Stimulated activated naive CD8-positive, alpha-beta T cell treated with anti-CD3 and anti-CD28 coated beads, Interleukin-15, Interleukin-2, amounts not matched to agents 100 U/mL and 50 U/mL, for 24 hours (primary cell): ENCODE measurements around the gene GLCE.

ENCODE experiments used
- ATAC-seq: fragments of 150-1000 bp; cut with Tn5 transposase; one replicate; pipeline ENCODE4 v1.10.0; 2021
- DNase-seq: peaks from one replicate; pipeline ENCODE4 v3.0.0; 2021

GLCE gene

DNA sequence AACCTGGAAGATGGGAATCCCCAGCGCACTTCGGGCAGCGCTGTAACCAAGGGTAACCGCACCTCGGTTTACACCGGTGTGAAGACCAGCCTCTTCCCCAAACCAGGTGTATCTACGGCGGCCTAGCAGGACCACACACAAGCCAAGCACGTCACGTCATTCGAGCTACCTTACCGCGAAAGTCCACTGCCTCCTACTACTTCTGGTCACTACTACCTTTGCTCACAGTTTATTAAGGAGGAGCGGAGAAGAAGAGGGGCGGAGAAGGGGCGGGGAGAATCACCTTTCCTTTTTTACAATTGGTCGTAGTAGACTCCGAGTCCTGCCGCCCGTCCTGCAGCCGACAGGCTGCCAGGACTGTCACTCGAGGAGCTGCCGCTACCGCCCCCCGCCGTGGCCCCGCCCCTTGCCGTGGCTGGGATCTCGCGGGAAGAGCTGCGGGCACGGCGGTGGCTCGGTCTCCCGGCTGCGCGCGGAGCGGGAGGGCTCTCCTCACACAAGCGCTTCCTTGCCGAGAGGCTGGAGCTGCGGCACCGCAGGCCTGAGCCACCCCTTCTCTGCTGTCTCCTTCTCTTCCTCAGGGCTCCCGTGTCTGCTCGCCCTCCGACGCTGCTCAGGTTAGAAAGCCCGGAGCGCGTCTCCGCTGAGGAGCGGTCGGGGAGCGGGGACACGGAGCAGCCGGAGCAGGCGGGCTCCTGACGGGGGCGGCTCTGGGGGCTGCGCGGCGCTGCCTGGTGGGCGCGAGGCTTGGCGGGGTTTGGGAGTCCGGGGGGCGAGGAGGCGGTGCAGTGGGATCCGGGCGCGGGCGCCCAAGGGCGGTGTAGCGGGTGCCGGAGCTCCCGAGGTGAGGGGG, at the start of gene GLCE:
GLCE (plus strand) TSS at position 495 of the 853 bp plus-strand sequence. CDS start 95,172 bp downstream, outside the sequence.
- peak; percentile 98 for ATAC-seq
- peak; percentile 94 for DNase-seq

DNA sequence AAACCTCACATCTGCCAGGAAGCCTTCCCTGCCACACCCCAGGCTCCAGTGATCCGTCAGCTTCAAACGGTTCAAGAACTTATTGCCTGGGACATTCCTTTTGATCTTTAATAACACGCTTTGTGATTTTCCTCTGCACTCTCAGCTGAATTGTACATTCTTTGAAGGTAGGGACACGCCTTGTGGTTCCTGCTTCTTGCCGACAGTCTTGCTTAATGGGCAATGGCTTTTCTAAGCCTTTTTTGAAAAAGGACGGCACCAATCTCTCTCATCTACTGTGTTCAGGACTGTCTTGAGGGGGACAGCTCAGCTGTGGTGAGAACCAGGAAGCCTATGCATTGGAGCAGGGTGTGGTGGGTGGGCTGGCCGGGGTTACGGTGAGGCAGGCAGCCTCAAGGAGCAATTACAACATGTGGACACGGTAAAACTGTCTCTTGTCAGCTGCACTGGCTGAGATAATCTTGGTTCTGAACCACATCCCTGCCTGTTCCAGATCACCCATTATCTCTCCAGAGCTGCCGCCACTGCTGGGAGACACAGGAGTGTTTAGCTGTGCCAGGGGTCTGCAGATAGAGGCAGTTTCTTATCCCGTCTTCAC, 46.0 kb upstream of the GLCE start:
- DNase-seq (no peak), ATAC-seq (no peak)

GRCh38 chr15:69115031-69115430, 45.4 kb upstream of the GLCE start:
- DNase-seq: no peak
- ATAC-seq: no peak

GRCh38 chr15:69116391-69116790, 44.0 kb upstream of the GLCE start:
- DNase-seq (no peak), ATAC-seq (no peak)

DNA sequence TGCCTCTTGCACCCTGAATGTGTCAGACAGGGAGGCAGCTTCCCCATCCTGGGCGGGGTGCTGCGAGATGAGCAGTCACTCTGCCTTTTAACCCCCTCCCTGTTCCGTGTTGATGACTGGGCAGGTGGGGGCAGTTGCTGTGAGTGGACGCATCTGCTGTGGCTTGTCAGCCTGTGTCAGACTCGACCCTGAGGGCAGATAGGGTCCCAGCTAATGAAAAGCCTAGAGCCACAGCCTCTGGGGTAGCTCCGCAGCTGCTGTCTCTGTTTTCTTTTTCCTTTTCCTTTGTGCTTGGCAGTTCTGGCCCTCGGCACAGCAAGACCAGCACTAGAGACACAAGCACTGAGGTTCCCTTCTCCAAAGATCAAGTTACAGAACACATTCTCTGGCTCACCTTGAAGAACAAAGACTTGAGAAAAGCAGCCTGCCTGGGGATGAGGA, 43.0 kb upstream of the GLCE start:
- ATAC-seq (no peak), DNase-seq (no peak)

DNA sequence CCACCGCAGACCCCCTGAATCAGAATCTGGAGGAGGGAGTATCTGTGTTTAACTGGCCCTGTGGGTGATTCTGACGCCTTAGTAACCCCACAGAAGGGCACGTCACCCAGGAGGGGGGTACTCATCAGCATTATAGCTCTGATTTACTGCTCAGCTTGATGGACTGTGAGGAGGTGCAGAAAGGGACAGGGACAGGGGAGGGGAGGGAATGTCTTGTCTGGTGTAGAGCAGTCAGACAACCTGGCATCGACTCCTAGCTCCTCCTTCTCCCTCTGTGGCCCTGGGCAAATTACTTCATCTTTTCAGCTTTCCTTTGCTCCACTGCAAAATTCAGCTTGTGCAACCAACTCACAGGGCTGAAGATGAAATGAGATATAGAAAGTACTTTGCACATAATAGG, 42.3 kb upstream of the GLCE start:
- ATAC-seq (no peak), DNase-seq (no peak)

GRCh38 chr15:69119001-69119400, 41.4 kb upstream of the GLCE start:
- ATAC-seq: no peak

GRCh38 chr15:69119683-69120395, 40.6 kb upstream of the GLCE start:
- ATAC-seq (no peak), DNase-seq (no peak)

More at GRCh38 chr15:69119001-69119400, 41.4 kb upstream of the GLCE start:
- DNase-seq: no peak

DNA sequence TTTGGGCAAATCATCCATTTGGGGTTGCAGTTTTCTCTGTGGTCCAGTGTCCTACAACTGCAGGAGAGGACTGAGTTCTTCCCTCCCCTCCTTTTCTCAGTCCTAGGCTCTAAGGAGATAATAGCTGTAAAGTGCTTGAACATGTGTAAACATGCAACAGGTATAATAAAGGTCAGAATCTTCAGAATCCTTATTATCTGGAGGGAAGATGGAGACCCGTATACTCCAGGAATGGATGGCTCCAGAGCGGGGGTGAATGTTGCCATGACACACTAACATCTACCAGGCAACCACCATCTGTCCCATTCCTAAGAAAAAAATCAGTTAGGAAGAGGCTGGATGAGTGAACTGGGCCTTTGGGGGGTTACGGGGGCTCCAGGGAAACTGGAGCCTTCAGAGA, 39.7 kb upstream of the GLCE start:
- ATAC-seq (no peak), DNase-seq (no peak)

DNA sequence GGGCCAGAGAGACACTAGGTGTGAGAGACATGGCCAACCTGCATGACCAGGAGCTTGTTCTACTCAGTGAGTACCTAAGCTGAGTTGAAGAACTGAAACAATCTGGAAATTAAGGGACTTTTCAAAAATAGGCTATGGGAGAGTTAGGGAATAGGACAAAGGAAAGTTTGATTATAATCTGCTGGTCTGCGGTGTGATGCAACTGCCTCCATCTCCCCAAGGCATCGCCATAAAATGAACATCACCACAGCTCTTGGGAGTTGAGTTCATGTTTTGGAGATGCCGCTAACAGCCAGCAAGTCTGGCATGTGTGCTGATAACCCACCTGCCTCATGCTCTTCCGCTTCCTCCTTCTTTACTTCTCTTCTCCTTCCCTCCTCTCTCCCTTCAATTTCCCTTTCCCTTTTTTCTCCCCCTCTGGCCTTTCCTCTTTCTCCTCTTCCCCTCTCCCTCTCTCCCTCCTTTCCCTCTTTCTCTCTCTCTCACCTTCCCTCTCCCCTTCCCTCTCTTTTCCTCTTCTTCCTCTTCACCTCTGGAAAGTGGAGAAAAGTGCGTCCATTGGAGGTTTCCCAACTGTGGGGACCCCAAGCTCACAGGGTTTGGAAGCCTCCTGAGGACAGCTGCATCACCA, 39.1 kb upstream of the GLCE start:
- DNase-seq (no peak), ATAC-seq (no peak)

DNA sequence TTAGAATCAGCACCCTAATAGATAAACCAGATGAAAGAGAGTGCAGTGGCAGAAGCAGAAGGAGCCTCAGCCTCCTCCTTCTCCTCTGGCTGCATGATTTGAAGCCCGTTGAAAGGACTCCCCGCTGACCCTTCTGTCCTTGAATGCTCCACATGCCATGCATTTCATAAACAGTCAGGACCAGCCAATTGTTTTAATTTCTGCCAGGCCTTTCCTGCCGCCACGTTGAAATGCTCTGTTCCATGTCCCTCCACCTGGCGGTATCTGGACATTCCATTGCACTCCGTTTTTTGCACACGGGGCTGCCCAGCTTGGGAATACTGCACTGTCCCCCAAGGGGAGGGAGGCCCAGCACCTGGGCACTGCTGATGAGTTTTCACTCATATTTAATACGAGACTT, 35.2 kb upstream of the GLCE start:
- ATAC-seq (no peak), DNase-seq (no peak)

GRCh38 chr15:69126054-69126469, 34.4 kb upstream of the GLCE start:
- DNase-seq (no peak), ATAC-seq (no peak)

DNA sequence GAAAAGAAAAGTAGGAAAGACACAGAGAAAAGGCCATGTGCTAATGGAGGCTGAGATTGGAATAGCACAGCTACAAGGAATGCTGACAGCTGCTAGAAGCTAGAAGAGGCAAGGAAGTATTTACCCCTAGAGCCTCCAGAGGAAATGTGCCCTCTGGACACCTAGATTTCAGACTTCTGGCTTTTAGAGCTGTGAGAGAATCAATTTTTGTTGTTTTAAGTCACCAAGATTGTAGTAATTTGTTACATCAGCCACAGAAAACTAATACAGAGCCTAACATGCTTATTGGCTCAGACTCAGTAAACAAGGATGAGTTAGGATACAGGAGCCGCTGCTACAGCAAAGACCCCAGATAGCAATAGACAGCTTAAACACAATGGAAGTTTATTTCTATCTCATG, 33.1 kb upstream of the GLCE start:
- ATAC-seq (no peak), DNase-seq (no peak)

GRCh38 chr15:69128667-69129311, 31.6 kb upstream of the GLCE start:
- ATAC-seq (no peak), DNase-seq (no peak)

GRCh38 chr15:69131362-69132220, 28.8 kb upstream of the GLCE start:
- ATAC-seq (no peak), DNase-seq (no peak)

DNA sequence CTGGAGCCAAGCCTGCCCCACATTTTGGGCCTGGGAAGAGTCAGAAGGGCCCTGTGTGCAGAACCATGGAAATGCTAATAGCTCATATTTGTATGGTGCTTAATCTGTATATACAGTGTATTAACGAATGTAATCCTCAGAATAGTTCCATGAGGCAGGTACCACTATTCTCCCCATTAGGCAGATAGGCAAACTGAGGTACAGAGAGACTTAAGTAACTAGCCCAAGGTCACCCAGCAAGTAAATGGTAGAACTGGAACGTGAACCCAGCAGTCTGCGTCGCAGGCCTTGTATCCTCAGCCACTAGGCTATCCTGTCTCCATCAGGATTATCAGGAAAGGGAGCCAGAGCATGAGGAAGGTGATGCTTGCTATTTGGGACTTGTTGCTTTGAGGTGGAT, 28.0 kb upstream of the GLCE start:
- ATAC-seq: no peak
- DNase-seq: no peak

DNA sequence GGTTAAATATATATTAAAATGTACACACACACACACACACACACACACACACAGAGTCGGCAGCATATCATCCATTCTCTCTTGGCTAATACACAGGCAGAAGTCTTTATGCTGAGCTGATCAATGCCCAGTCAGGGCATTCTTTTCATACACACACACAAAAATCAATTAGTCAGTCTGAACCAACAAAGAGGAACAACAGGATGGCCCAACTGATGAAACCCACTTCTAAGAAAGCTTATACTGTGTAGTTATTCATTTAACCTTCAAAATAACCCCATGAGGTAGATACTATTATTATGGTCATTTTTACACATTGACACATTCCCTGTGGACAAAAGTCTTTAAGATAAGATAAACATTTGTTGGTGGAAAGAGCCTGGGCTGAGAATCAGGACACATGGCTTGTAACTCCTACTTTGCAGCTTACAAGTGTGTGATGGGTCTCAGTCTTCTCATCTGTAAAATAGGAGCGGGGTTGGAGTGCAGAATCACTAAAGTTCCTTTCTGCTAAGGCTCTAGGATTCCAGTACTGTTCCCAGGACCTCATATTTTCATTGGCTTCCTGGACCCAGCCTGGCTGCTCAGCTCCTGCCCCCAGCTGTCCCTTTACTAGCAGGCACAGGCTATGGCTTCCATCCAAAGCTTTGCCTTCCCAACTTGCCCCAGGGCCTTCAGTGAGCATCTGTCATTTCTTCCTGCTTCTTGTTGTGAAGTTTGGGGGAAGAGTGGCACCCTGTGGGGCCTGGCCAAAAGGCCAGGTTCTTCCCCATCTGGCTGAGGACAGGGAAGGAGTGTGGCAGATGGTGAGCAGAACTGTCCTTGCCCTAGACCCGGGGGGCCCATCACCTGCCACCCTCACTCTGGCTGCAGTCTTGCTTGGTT, 27.2 kb upstream of the GLCE start:
- DNase-seq (no peak), ATAC-seq (no peak)

DNA sequence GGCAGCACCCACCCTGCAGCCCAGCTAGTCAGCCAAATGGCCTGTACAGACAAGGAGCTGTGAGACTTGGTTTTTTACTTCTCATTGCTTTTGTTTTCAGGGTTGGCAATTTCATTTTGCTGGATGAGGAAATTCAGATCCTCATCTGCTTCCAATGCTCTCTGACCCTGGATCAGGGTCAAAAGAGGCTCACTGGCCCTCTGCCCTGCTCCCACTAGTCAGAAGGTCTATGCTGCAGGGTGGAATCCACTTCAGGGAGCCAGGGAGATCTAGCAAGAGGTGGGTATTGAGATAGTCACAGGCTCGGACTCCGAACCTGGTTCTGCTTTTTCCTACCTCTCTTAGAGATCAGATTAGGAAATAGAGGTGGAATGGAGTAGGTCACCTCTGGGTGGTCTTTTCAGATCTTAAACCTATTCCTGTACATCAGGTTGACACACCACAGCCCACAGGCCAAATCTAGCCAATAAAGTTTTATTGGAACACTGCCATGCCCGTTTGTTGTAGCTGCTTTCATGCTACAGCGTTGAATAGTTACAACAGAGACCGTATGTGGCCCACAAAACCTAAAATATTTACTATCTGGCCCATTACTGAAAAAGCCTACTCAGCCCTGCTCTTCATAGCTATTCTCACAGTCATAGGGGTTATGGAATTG, 26.4 kb upstream of the GLCE start:
- ATAC-seq (no peak), DNase-seq (no peak)

GRCh38 chr15:69134791-69135190, 25.6 kb upstream of the GLCE start:
- ATAC-seq (no peak), DNase-seq (no peak)

DNA sequence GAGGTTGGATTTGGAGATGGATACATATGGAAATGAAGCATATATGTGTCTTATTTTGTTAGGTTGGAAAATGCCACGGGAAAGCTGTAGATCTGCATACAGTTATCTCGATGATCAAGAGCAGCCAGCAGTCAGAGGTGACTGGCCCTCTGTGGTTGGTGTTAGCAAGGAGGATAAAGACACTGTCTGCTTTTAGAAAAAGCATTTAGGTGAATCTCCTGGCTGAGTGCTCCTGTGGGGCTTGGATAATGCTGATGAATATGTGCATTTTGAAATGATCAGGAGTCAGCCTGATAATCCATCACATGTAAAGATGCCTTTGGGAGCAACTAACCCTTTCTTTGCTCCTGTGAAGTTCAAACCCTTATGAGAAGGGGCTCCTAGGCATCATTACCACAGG, 24.9 kb upstream of the GLCE start:
- DNase-seq (no peak), ATAC-seq (no peak)
